Esophagus muscularis mucosa (tissue), 4 donors: ENCODE measurements around the gene DOLPP1. TPM values are rescaled to one million over a fixed set of nuclear protein-coding genes. Genes with fewer than 3 reads are reported as not detected.
"Not testable (repeated sequence)": the region's sequence is repeated elsewhere in the genome, so short reads cannot be mapped to it uniquely, and the experiment has no call there.

ENCODE experiments used
- DNase-seq: peaks from one replicate; pipeline ENCODE4 v3.0.0-alpha.2; 2017; ENCODE audit errors: extremely low spot score
- H3K27ac ChIP-seq, 4 donors: fragments of 200-600 bp; sonication (generic); replicated peaks in 1 of 4; 1 replicate in 3 of 4; 2 replicates in 1 of 4; pipeline ENCODE4 v1.5.1; 2016 to 2019; ENCODE audit warnings: mild to moderate bottlenecking in 1 of 4
- H3K27me3 ChIP-seq, 4 donors: fragments of 200-600 bp; sonication (generic); one replicate each; pipeline versions ENCODE4 v1.5.1 to v1.6.0; 2016 to 2019
- H3K36me3 ChIP-seq, 4 donors: fragments of 200-600 bp; sonication (generic); one replicate each; pipeline ENCODE4 v1.5.1; 2016 to 2019
- H3K4me1 ChIP-seq, 4 donors: fragments of 200-600 bp; sonication (generic); one replicate each; pipeline ENCODE4 v1.5.1; 2016 to 2019
- H3K4me3 ChIP-seq, 4 donors: fragments of 200-600 bp; sonication (generic); 1 replicate in 2 of 4; 2 replicates in 2 of 4; pipeline ENCODE4 v1.5.1; 2016 to 2019; ENCODE audit warnings: mild to moderate bottlenecking in 4 of 4, moderate library complexity in 1 of 4
- H3K9me3 ChIP-seq, 4 donors: fragments of 200-600 bp; sonication (generic); 1 replicate in 3 of 4; 2 replicates in 1 of 4; pipeline ENCODE4 v1.5.1; 2016 to 2019
- CTCF ChIP-seq, 3 experiments: fragments of 200-600 bp in 2 of 3; fragments of 450-650 bp in 1 of 3; sonication (generic) in 2 of 3; IDR thresholded peaks; one replicate each; pipeline ENCODE4 v1.5.1; 2017 to 2019; ENCODE audit warnings: antibody characterized with exemption in 3 of 3, mild to moderate bottlenecking in 2 of 3, moderate library complexity in 1 of 3
- EP300 ChIP-seq: sonication (generic); formaldehyde crosslinking; IDR thresholded peaks from one replicate; pipeline ENCODE4 v1.6.1; 2017; ENCODE audit warnings: antibody characterized with exemption
- POLR2A ChIP-seq: fragments of 450-650 bp; IDR thresholded peaks from one replicate; pipeline ENCODE4 v1.6.1; 2017; ENCODE audit warnings: antibody characterized with exemption, moderate library complexity, mild to moderate bottlenecking, low read depth
- POLR2AphosphoS5 ChIP-seq, 2 donors: sonication (generic); formaldehyde crosslinking; IDR thresholded peaks; one replicate each; pipeline ENCODE4 v1.6.1; 2017; ENCODE audit warnings: antibody characterized with exemption in 2 of 2
- WGBS: methylation state at CpG from one replicate; pipeline ENCODE4 v1.1.5; 2018; 5-methylcytosine and 5-hydroxymethylcytosine counted together
- intact Hi-C: fragments of 100-400 bp; cut with DNase I; formaldehyde crosslinking; loops from one replicate; pipeline ENCODE4 v1.15.1; 2023
- total RNA-seq, 4 donors: library from RNA; depleted of rRNA; stranded (reverse); fragments of >200 nt; gene quantifications; one replicate each; pipeline versions ENCODE4 v1.1.0 to v1.2.1, GENCODE V29; 2016

DOLPP1 gene
- 1 to 10 TPM; 3.0 to 5.5 (median 4.3) TPM for total RNA-seq

- Histone ChIP-seq H3K9me3 (no peaks in the 10 kb centered on the region), H3K4me1 (peaks cover 11 to 37% (median 23%) of the 10 kb centered on the region in 4 donors), H3K27ac (peak within 1 kb of the TSS; percentile 75 to 88 (median 81)), H3K4me3 (peak within 1 kb of the TSS; percentile 68 to 88 (median 74)), H3K27me3 (no peaks in the 10 kb centered on the region), H3K36me3 (peaks cover 1 to 16% (median 15%) of the 10 kb centered on the region in 4 donors)
- TF ChIP-seq CTCF (IDR thresholded peaks at IDR 0.05): peak in 1 of 3 experiments; percentile 43
- TF ChIP-seq POLR2A: peak; percentile 44
- no peak for TF ChIP-seq EP300
- peak in 1 of 2 donors; percentile 80 for TF ChIP-seq POLR2AphosphoS5 (IDR thresholded peaks at IDR 0.05)
- intact Hi-C loops: no loop called here
- 0% methylated on average over 17 of the region's 70 CpGs for WGBS
- peak; percentile 100 for DNase-seq
Measured at GRCh38 chr9:129080601-129081387, at the start of gene DOLPP1. TSS of gene DOLPP1 (plus strand) at chr9:129081111. CDS start at chr9:129081132, 21 bp downstream.

- no peak overlapping the region for H3K27ac ChIP-seq
- 80% methylated on average over 4 of the region's 4 CpGs for WGBS
- no peaks in the 10 kb centered on the region for H3K9me3 ChIP-seq
- no peak overlapping the region for H3K4me3 ChIP-seq
- intact Hi-C loops: no loop called here
- no peaks in the 10 kb centered on the region for H3K27me3 ChIP-seq
- TF ChIP-seq EP300: no peak
- no peak for TF ChIP-seq POLR2A
- TF ChIP-seq CTCF (IDR thresholded peaks at IDR 0.05): no peak
- TF ChIP-seq POLR2AphosphoS5 (IDR thresholded peaks at IDR 0.05): no peak
- H3K36me3 ChIP-seq: no peaks in the 10 kb centered on the region
- DNase-seq: no peak
- H3K4me1 ChIP-seq: peaks cover 21 to 32% (median 23%) of the 10 kb centered on the region in 4 donors
Measured at GRCh38 chr9:129031514-129031913, 49.4 kb upstream of the DOLPP1 start.

GRCh38 chr9:129032541-129033159, 48.3 kb upstream of the DOLPP1 start:
- TF ChIP-seq EP300 (no peak), CTCF (IDR thresholded peaks at IDR 0.05) (no peak), POLR2A (no peak), POLR2AphosphoS5 (IDR thresholded peaks at IDR 0.05) (no peak)
- Histone ChIP-seq H3K4me3 (no peak overlapping the region), H3K27me3 (no peaks in the 10 kb centered on the region), H3K36me3 (no peaks in the 10 kb centered on the region), H3K9me3 (no peaks in the 10 kb centered on the region), H3K27ac (no peak overlapping the region), H3K4me1 (peaks cover 16 to 29% (median 20%) of the 10 kb centered on the region in 4 donors)
- no peak for DNase-seq
- 87% methylated on average over 9 of the region's 12 CpGs for WGBS
- intact Hi-C loops: no loop called here

GRCh38 chr9:129033216-129033615, 47.7 kb upstream of the DOLPP1 start:
- H3K4me1 ChIP-seq: peaks cover 21 to 33% (median 24%) of the 10 kb centered on the region in 4 donors
- intact Hi-C loops: no loop called here
- no peak overlapping the region for H3K27ac ChIP-seq
- no peaks in the 10 kb centered on the region for H3K9me3 ChIP-seq
- H3K27me3 ChIP-seq: no peaks in the 10 kb centered on the region
- H3K4me3 ChIP-seq: no peak overlapping the region
- no peaks in the 10 kb centered on the region for H3K36me3 ChIP-seq
- DNase-seq: no peak
- whole genome bisulfite sequencing: 94% methylated on average over 8 of the region's 8 CpGs
- TF ChIP-seq CTCF (IDR thresholded peaks at IDR 0.05): no peak
- no peak for TF ChIP-seq POLR2A
- TF ChIP-seq POLR2AphosphoS5 (IDR thresholded peaks at IDR 0.05): no peak
- no peak for TF ChIP-seq EP300

GRCh38 chr9:129035838-129036237, 45.1 kb upstream of the DOLPP1 start:
- not testable (repeated sequence) for H3K27me3 ChIP-seq, DNase-seq, H3K9me3 ChIP-seq, H3K36me3 ChIP-seq
- intact Hi-C loops: loop anchor here (5.0 kb wide), 1 partner anchor 41 kb away; no protein-coding TSS in a partner anchor
- H3K4me1 ChIP-seq: peaks cover 22 to 48% (median 33%) of the 10 kb centered on the region in 4 donors
- 45% methylated on average over 13 of the region's 13 CpGs for whole genome bisulfite sequencing
- peak overlapping the region; percentile 79 to 99 (median 88) for H3K4me3 ChIP-seq
- peak overlapping the region; percentile 82 to 91 (median 88) for H3K27ac ChIP-seq
